HL-60/S4 treated with phorbol 12-myristate 13-acetate at 8.2 ng/mL for 4 days and 3 days (cell line): ENCODE measurements around the gene GLI2.

Experiments
- in situ Hi-C: fragments of 300-500 bp; cut with MboI; formaldehyde crosslinking; loops from 2 replicates; pipeline ENCODE4 v1.15.0; 2022; ENCODE audit warnings: low sequenced_read_pairs

The GLI2 gene

GRCh38 chr2:120735746-120736170, at the start of gene GLI2:
Gene GLI2, plus strand, starts transcription at chr2:120735868. Its CDS starts 61,453 bp downstream, at chr2:120797321.
- in situ Hi-C loops = no loop called here

DNA sequence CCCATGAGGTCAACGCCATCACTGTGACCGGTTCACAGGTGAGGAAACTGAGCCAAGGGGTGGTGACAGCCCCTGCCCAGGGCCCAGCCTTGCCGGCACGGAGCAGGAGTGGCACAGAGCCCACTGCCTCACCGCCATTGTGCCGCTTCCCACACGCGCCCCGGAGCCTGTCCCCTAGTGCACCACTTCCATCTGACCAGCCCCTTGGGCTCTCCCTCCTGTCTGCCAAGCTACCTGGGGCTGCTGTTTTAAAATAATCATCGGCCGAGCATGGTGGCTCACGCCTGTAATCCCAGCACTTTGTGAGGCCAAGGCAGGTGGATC, 49.7 kb upstream of the GLI2 start:
- in situ Hi-C loops = no loop called here

GRCh38 chr2:120686511-120687168, 49.0 kb upstream of the GLI2 start:
- in situ Hi-C loops = no loop called here

DNA sequence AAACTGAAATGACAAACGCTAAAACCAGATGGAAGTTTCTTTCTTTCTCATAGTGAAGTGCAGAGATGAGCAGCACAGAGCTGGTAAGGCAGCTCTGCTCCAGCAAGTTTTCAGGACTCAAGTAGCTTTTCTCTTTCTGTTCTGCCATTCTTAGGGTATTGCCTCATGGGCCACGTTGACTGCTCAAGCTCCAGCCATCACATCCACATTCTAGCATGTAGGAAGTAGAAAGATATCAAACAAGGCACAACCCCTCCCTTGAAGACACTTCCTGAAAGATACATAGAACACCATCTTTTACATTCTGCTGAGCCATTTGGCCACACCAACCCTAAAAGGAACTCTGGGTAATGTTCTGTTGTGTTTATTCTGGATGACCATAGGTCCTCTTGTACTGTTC, 48.5 kb upstream of the GLI2 start:
- in situ Hi-C loops = no loop called here

DNA sequence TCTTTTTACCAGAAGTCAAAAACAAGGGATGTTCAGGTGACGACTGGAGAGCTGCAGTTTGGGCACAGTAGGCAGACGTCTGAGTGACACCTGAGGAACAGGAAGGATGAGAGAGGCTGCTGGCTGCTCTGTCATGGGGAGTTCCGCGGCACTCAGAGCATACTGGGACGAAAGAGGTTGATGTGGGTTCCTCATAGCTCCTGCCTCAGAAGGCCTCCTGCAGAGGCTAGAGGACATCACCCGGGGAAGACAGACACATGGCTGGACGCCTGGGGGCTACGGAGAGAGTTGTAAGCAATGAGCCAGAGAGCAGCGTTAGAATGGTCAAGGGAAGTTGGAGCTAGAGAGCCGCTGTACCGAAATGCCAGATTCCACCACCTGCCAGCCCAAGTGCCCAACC, 45.1 kb upstream of the GLI2 start:
- in situ Hi-C loops = loop anchor here (10.0 kb wide), 1 partner anchor 384 kb away; no protein-coding TSS in a partner anchor

- in situ Hi-C loops = loop anchor here (10.0 kb wide), 1 partner anchor 383 kb away; no protein-coding TSS in a partner anchor
These were observed 44.3 kb upstream of the GLI2 start for GRCh38 chr2:120691410-120691809.

GRCh38 chr2:120692691-120693090, 43.0 kb upstream of the GLI2 start:
- in situ Hi-C loops = loop anchor here (10.0 kb wide), 1 partner anchor 382 kb away; no protein-coding TSS in a partner anchor

GRCh38 chr2:120693121-120693520, 42.5 kb upstream of the GLI2 start:
- in situ Hi-C loops = loop anchor here (10.0 kb wide), 1 partner anchor 382 kb away; no protein-coding TSS in a partner anchor

DNA sequence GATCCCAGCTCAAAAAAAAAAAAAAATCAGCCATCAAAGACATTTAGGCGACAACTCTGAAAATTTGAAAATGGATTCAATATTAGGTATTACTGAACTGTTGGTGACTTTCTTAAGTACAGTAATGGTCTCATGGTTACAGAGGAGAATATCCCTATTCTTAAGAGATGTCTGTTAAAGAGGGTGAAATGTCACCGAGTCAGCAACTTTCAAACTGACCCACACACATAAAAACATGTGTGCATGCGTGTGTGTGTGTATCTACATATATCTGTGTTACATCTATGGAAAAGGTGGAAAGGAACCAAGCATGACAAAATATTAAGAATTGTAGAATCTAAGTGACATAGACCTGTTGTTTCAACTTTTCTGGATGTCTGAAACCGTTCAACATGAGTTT, 41.6 kb upstream of the GLI2 start:
- in situ Hi-C loops = loop anchor here (10.0 kb wide), 1 partner anchor 381 kb away; no protein-coding TSS in a partner anchor

DNA sequence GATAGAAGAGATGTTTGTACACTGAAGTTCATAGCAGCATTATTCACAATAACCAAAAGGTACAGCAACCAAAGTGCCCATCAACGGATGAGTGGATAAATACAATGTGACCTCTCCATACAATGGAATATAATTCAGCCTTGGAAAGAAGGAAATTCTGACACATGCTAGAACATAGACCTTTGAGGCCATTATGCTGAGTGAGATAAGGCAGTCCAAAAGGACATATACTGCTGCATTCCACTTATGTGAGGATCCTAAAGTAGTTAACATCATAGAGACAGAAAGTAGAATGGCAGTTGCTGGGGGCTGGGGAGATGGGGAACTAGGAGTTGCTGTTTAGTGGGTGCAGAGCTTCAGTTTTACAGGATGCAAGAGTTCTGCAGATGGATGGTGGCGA, 38.2 kb upstream of the GLI2 start:
- in situ Hi-C loops = loop anchor here (10.0 kb wide), 1 partner anchor 377 kb away; no protein-coding TSS in a partner anchor

DNA sequence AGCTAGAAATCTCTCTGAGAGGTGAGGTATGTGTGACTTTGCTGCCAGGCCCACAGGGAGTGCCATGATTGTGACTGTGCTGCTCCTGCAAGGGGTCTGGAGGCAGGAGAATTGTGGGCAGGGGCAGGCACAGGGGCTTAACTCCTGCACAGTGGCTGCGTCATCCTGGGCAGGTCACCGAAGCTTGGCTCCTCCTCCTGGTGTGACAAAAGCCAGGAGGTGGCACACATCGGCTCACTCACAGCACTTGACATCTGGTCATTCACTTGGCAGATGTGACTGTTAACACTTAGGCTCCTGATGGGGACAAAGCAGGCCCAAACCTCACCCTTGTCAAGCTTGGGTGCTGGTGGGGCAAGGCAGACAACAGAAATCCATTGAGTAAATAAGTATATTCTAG, 36.4 kb upstream of the GLI2 start:
- in situ Hi-C loops = loop anchor here (10.0 kb wide), 1 partner anchor 376 kb away; no protein-coding TSS in a partner anchor

DNA sequence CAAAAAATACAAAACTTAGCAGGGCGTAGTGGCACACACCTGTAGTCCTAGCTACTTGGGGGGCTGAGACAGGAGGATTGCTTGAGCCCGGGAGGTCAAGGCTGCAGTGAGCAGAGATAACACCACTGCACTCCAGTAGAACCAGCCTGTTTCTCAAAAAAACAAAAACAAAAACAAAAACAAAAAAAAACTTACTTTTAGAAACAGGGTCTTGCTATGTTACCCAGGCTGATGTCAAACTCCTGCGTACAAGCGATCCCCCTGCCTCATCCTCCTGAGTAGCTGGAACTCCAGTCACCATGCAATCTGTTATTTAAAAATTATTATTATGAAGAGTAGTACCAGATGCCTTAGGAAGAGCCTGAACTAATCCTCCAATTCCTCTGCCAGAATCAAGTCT, 35.0 kb upstream of the GLI2 start:
- in situ Hi-C loops = loop anchor here (25.0 kb wide), 1 partner anchor 662 kb away; no protein-coding TSS in a partner anchor

DNA sequence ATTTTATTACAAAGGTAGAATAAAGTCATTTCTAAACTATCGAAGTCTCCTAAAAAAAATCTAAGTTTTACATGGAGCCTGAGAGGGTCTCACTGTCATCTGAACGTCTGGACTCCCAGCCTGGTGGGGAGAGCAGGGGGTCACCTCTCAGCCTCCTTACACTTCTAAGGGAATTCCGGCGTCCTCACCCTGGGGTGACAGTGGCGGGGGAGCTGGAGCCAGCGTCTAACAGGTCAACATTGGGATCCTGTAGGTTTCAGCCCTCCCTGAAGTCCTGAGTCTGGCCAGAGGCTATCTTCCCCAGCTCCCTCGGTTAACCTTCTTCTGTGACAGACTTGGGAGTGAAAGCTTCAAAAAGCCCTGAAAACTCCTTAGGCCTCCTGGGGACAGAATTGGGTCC, 34.6 kb upstream of the GLI2 start:
- in situ Hi-C loops = loop anchor here (25.0 kb wide), 1 partner anchor 661 kb away; no protein-coding TSS in a partner anchor

GRCh38 chr2:120701499-120701898, 34.2 kb upstream of the GLI2 start:
- in situ Hi-C loops = loop anchor here (25.0 kb wide), 1 partner anchor 661 kb away; no protein-coding TSS in a partner anchor

- in situ Hi-C loops = loop anchor here (25.0 kb wide), 1 partner anchor 660 kb away; no protein-coding TSS in a partner anchor
These were observed 33.6 kb upstream of the GLI2 start for GRCh38 chr2:120702061-120702460.

GRCh38 chr2:120702801-120703200, 32.9 kb upstream of the GLI2 start:
- in situ Hi-C loops = loop anchor here (25.0 kb wide), 1 partner anchor 660 kb away; no protein-coding TSS in a partner anchor

GRCh38 chr2:120703330-120703994, 32.2 kb upstream of the GLI2 start:
- in situ Hi-C loops = loop anchor here (25.0 kb wide), 1 partner anchor 659 kb away; no protein-coding TSS in a partner anchor

DNA sequence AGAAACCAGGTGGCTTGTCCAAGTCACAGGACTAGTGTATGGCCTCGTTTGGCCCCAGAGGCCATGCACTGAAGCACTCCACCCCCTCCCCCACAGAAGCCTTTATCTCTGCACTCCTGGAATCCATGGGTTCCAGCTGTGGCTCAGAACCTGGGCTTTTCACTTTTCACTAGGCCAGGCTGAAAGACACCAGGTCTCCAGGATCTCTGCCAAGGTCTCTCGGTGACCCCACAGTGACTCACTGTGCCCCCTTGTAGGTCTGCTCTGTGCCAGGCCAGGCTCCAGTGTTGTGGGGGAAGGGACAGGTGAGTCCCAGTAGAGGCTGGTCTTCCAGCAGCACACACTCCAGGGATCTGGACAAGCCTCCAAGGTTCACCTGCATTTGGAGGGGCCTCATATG, 31.0 kb upstream of the GLI2 start:
- in situ Hi-C loops = loop anchor here (25.0 kb wide), 1 partner anchor 658 kb away; no protein-coding TSS in a partner anchor

- in situ Hi-C loops = loop anchor here (25.0 kb wide), 1 partner anchor 654 kb away; no protein-coding TSS in a partner anchor
These were observed 27.9 kb upstream of the GLI2 start for GRCh38 chr2:120707816-120708215.

- in situ Hi-C loops = loop anchor here (25.0 kb wide), 1 partner anchor 653 kb away; no protein-coding TSS in a partner anchor
These were observed 26.6 kb upstream of the GLI2 start for GRCh38 chr2:120708944-120709607.

- in situ Hi-C loops = loop anchor here (25.0 kb wide), 1 partner anchor 653 kb away; no protein-coding TSS in a partner anchor
These were observed 26.0 kb upstream of the GLI2 start for GRCh38 chr2:120709608-120710041.
